GM23338 (cell line): Measurements from ENCODE around the gene SSTR5. TPM values are rescaled to one million over a fixed set of nuclear protein-coding genes. Genes with fewer than 3 reads are reported as not detected.

Experiments
- ATAC-seq: fragments of 200-7000 bp; cut with Tn5 transposase; 3 replicates; pipeline ENCODE4 v1.9.1; 2020
- DNase-seq: peaks from one replicate; pipeline ENCODE4 v3.0.0-alpha.2; 2015; ENCODE audit warnings: low spot score
- H2AFZ ChIP-seq: fragments of 200-600 bp; sonication (generic); 2 replicates; pipeline ENCODE4 v1.8.0; 2016; ENCODE audit warnings: antibody characterized with exemption, mild to moderate bottlenecking, moderate library complexity
- H3F3A ChIP-seq: fragments of 200-600 bp; sonication (generic); replicated peaks from 2 replicates; pipeline ENCODE4 v1.8.0; 2017; ENCODE audit warnings: antibody characterized with exemption, mixed run types, low read depth
- H3K27ac ChIP-seq: fragments of 200-600 bp; sonication (generic); 2 replicates; pipeline ENCODE4 v1.6.1; 2016; ENCODE audit warnings: low read depth
- H3K27me3 ChIP-seq: fragments of 200-600 bp; sonication (generic); 2 replicates; pipeline ENCODE4 v1.8.0; 2016; ENCODE audit warnings: mild to moderate bottlenecking, mixed run types, moderate library complexity; ENCODE audit not compliant: insufficient read depth
- H3K36me3 ChIP-seq: fragments of 200-600 bp; sonication (generic); 2 replicates; pipeline ENCODE4 v1.8.0; 2016; ENCODE audit warnings: mild to moderate bottlenecking; ENCODE audit not compliant: insufficient read depth
- H3K4me1 ChIP-seq: fragments of 200-600 bp; sonication (generic); 2 replicates; pipeline ENCODE4 v1.8.0; 2016; ENCODE audit warnings: mild to moderate bottlenecking, moderate library complexity; ENCODE audit not compliant: insufficient read depth
- H3K4me2 ChIP-seq: fragments of 200-600 bp; sonication (generic); 2 replicates; pipeline ENCODE4 v1.7.1; 2017; ENCODE audit warnings: mixed run types
- H3K4me3 ChIP-seq: fragments of 200-600 bp; sonication (generic); 2 replicates; pipeline ENCODE4 v1.6.1; 2016; ENCODE audit warnings: mixed run types
- H3K79me2 ChIP-seq: fragments of 200-600 bp; sonication (generic); replicated peaks from 2 replicates; pipeline ENCODE4 v1.8.0; 2017; ENCODE audit warnings: mild to moderate bottlenecking; ENCODE audit not compliant: insufficient read depth
- H3K9me2 ChIP-seq: fragments of 200-600 bp; sonication (generic); 2 replicates; pipeline ENCODE4 v1.8.0; 2017; ENCODE audit not compliant: insufficient read depth
- H4K20me1 ChIP-seq: fragments of 200-600 bp; sonication (generic); replicated peaks from 2 replicates; pipeline ENCODE4 v1.8.0; 2017; ENCODE audit warnings: mild to moderate bottlenecking; ENCODE audit not compliant: insufficient read depth
- H3K27ac Mint-ChIP-seq: 2 replicates; pipeline ENCODE4 v1.8.0; 2020; ENCODE audit warnings: inconsistent platforms, mild to moderate bottlenecking, moderate library complexity, mixed read lengths
- H3K27me3 Mint-ChIP-seq: 3 replicates; pipeline ENCODE4 v1.8.0; 2022; ENCODE audit warnings: low read depth, mild to moderate bottlenecking, moderate library complexity, mixed read lengths, inconsistent platforms; ENCODE audit not compliant: insufficient read depth, poor library complexity
- H3K36me3 Mint-ChIP-seq: 3 replicates; pipeline ENCODE4 v1.8.0; 2021; ENCODE audit warnings: low read depth, mild to moderate bottlenecking, inconsistent platforms, moderate library complexity, mixed read lengths
- H3K4me1 Mint-ChIP-seq: 3 replicates; pipeline ENCODE4 v1.8.0; 2020; ENCODE audit warnings: mild to moderate bottlenecking, inconsistent platforms, mixed read lengths
- H3K4me3 Mint-ChIP-seq: 3 replicates; pipeline ENCODE4 v1.8.0; 2021; ENCODE audit warnings: moderate library complexity, mild to moderate bottlenecking, inconsistent platforms, mixed read lengths
- H3K9me3 Mint-ChIP-seq: 3 replicates; pipeline ENCODE4 v1.8.0; 2020; ENCODE audit warnings: moderate library complexity, mild to moderate bottlenecking, inconsistent platforms, mixed read lengths
- CREB1 ChIP-seq: fragments of 250-450 bp; sonication (Bioruptor Pico); IDR thresholded peaks from 2 replicates; pipeline ENCODE4 v1.5.0; 2020; ENCODE audit warnings: low read depth, mild to moderate bottlenecking, moderate library complexity
- CTCF ChIP-seq, 2 experiments: fragments of 200-600 bp in 1 of 2; sonication (generic) in 1 of 2; conservative IDR thresholded peaks; 2 replicates each; pipeline versions ENCODE4 v1.5.1 to v1.6.1; 2016 to 2017; ENCODE audit warnings: antibody characterized with exemption in 2 of 2, low read depth in 2 of 2, mild to moderate bottlenecking in 2 of 2, moderate library complexity in 1 of 2
- ETS1 ChIP-seq: IDR thresholded peaks from 2 replicates; pipeline ENCODE4 v1.6.1; 2016; ENCODE audit warnings: antibody characterized with exemption
- EZH2 ChIP-seq: fragments of 200-600 bp; sonication (generic); IDR thresholded peaks from one replicate; pipeline ENCODE4 v1.8.0; 2017; ENCODE audit warnings: antibody characterized with exemption, mild to moderate bottlenecking, low read depth; ENCODE audit not compliant: unreplicated experiment
- EZH2phosphoT487 ChIP-seq: fragments of 200-600 bp; sonication (generic); IDR thresholded peaks from one replicate; pipeline ENCODE4 v1.8.1; 2018; ENCODE audit warnings: antibody characterized with exemption; ENCODE audit not compliant: unreplicated experiment
- JUNB ChIP-seq: IDR thresholded peaks from one replicate; pipeline ENCODE4 v1.6.1; 2016; ENCODE audit warnings: antibody characterized with exemption; ENCODE audit not compliant: unreplicated experiment
- NANOG ChIP-seq: IDR thresholded peaks from 2 replicates; pipeline ENCODE4 v1.6.1; 2016; ENCODE audit warnings: antibody characterized with exemption, borderline replicate concordance
- POLR2AphosphoS5 ChIP-seq: IDR thresholded peaks from 2 replicates; pipeline ENCODE4 v1.6.1; 2016; ENCODE audit warnings: antibody characterized with exemption, low read depth
- REST ChIP-seq: IDR thresholded peaks from one replicate; pipeline ENCODE4 v1.6.1; 2018; ENCODE audit warnings: antibody characterized with exemption; ENCODE audit not compliant: unreplicated experiment
- ZNF114 ChIP-seq: fragments of 250-450 bp; sonication (Bioruptor Pico); IDR thresholded peaks from 2 replicates; pipeline ENCODE4 v1.5.0; 2020; ENCODE audit warnings: mild to moderate bottlenecking, moderate library complexity
- ZNF331 ChIP-seq: fragments of 250-450 bp; sonication (Bioruptor Pico); IDR thresholded peaks from 2 replicates; pipeline ENCODE4 v1.5.0; 2020; ENCODE audit warnings: low read depth, mild to moderate bottlenecking, moderate library complexity
- polyA plus RNA-seq: library from polyadenylated mRNA; unstranded; fragments of >200 nt; fragmentation: Nextera tagmentation; extraction: Ambion mirVana; gene quantifications from 2 replicates; pipeline ENCODE4 v1.2.1, GENCODE V29; 2016
- total RNA-seq: library from RNA; depleted of rRNA; stranded (reverse); fragments of >200 nt; shearing (Covaris generic); gene quantifications from 2 replicates; pipeline ENCODE4 v1.2.3, GENCODE V29; 2014

SSTR5 gene
- total and polyA plus RNA-seq, 2 experiments from 2014 or later: 0.60 to 1.0 TPM

- H3K79me2 ChIP-seq: no peaks in the 10 kb centered on the region
- no peaks in the 10 kb centered on the region for H3K27me3 ChIP-seq
- Mint-ChIP-seq H3K4me3 (no peak overlapping the region), H3K9me3 (no peaks in the 10 kb centered on the region), H3K27me3 (no peaks in the 10 kb centered on the region), H3K36me3 (no peaks in the 10 kb centered on the region), H3K4me1 (no peaks in the 10 kb centered on the region), H3K27ac (no peak overlapping the region)
- no peak overlapping the region for H3K27ac ChIP-seq
- no peaks in the 10 kb centered on the region for H3F3A ChIP-seq
- no peaks in the 10 kb centered on the region for H4K20me1 ChIP-seq
- H3K4me3 ChIP-seq: no peak overlapping the region
- H3K36me3 ChIP-seq: no peaks in the 10 kb centered on the region
- H3K9me2 ChIP-seq: no peaks in the 10 kb centered on the region
- H3K4me1 ChIP-seq: no peaks in the 10 kb centered on the region
- no peak overlapping the region for H3K4me2 ChIP-seq
- ATAC-seq (no peak), DNase-seq (no peak)
- no peak for TF ChIP-seq NANOG
- H2AFZ ChIP-seq: no peak overlapping the region
These were observed 44.8 kb downstream of the SSTR5 start for GRCh38 chr16:1117176-1117900.

GRCh38 chr16:1117926-1118325, 45.4 kb downstream of the SSTR5 start:
- no peak for DNase-seq
- TF ChIP-seq CTCF (conservative IDR thresholded peaks at IDR 0.05; ENCODE audit: low read depth in 2 of 2) (no peak), POLR2AphosphoS5 (no peak), JUNB (no peak), ETS1 (no peak), EZH2 (no peak), CREB1 (no peak), EZH2phosphoT487 (no peak)
- Mint-ChIP-seq H3K4me3 (no peak overlapping the region), H3K9me3 (no peaks in the 10 kb centered on the region), H3K27ac (no peak overlapping the region), H3K27me3 (no peaks in the 10 kb centered on the region), H3K36me3 (no peaks in the 10 kb centered on the region), H3K4me1 (no peaks in the 10 kb centered on the region)
- Histone ChIP-seq H3F3A (no peaks in the 10 kb centered on the region), H3K4me1 (no peaks in the 10 kb centered on the region), H3K27ac (no peak overlapping the region), H3K4me2 (no peak overlapping the region), H3K4me3 (no peak overlapping the region), H2AFZ (no peak overlapping the region), H3K9me2 (no peaks in the 10 kb centered on the region), H4K20me1 (no peaks in the 10 kb centered on the region), H3K79me2 (no peaks in the 10 kb centered on the region), H3K27me3 (no peaks in the 10 kb centered on the region), H3K36me3 (no peaks in the 10 kb centered on the region)
- no peak for ATAC-seq

- H2AFZ ChIP-seq: no peak overlapping the region
- Mint-ChIP-seq H3K27ac (no peak overlapping the region), H3K4me3 (no peak overlapping the region), H3K36me3 (no peaks in the 10 kb centered on the region), H3K9me3 (no peaks in the 10 kb centered on the region), H3K4me1 (no peaks in the 10 kb centered on the region), H3K27me3 (no peaks in the 10 kb centered on the region)
- H3K9me2 ChIP-seq: no peaks in the 10 kb centered on the region
- ATAC-seq: no peak
- no peaks in the 10 kb centered on the region for H3K36me3 ChIP-seq
- no peak for DNase-seq
- no peak for TF ChIP-seq EZH2
- TF ChIP-seq REST: no peak
- TF ChIP-seq JUNB: no peak
- no peak for TF ChIP-seq ZNF331 (CRISPR knock-in tag)
- TF ChIP-seq CREB1: no peak
- no peak for TF ChIP-seq ZNF114 (CRISPR knock-in tag)
- no peak for TF ChIP-seq ETS1
- no peaks in the 10 kb centered on the region for H3K79me2 ChIP-seq
- H3K4me3 ChIP-seq: no peak overlapping the region
- no peak overlapping the region for H3K27ac ChIP-seq
- H4K20me1 ChIP-seq: no peaks in the 10 kb centered on the region
- no peak overlapping the region for H3K4me2 ChIP-seq
- H3K4me1 ChIP-seq: no peaks in the 10 kb centered on the region
- no peaks in the 10 kb centered on the region for H3F3A ChIP-seq
- H3K27me3 ChIP-seq: no peaks in the 10 kb centered on the region
These were observed 46.6 kb downstream of the SSTR5 start for GRCh38 chr16:1119129-1119528.
